A549 (cell line): ENCODE results near the gene MSI2. TPM values are rescaled to one million over a fixed set of nuclear protein-coding genes. Genes with fewer than 3 reads are reported as not detected.

Experiments
- ATAC-seq, 2 experiments: fragments of 200-7000 bp in 1 of 2; fragments of >200 bp in 1 of 2; cut with Nextera tagmentation in 1 of 2; cut with Tn5 transposase in 1 of 2; 3 replicates each; pipeline versions ENCODE4 v1.8.0 to v1.9.1; 2018 to 2020; ENCODE audit warnings: mild to moderate bottlenecking in 1 of 2, moderate library complexity in 1 of 2
- CTCF ChIA-PET: fragments of 300-600 bp; sonication (Branson Sonifier 250); formaldehyde crosslinking; extraction: SDS; loops from one replicate; lab custom pipeline; 2021; ENCODE audit warnings: antibody characterized with exemption, inconsistent platforms; lab: Yijun Ruan, JAX
- POLR2A ChIA-PET: fragments of 350-600 bp; formaldehyde crosslinking; extraction: SDS; loops from one replicate; lab custom pipeline; 2021; ENCODE audit warnings: antibody characterized with exemption, inconsistent platforms; lab: Yijun Ruan, JAX
- DNase-seq, 2 experiments: peaks; one replicate each; pipeline versions ENCODE4 v3.0.0 to v3.0.0-alpha.2; 2011 to 2016; ENCODE audit warnings: low read depth in 1 of 2, low spot score in 1 of 2
- FAIRE-seq: peaks from 2 replicates; lab custom pipeline; 2011; peaks lifted over from hg19 to GRCh38; lab: Jason Lieb, UNC
- H3K27ac ChIP-seq, 2 experiments: fragments of >200 bp; sonication (Bioruptor Twin); formaldehyde crosslinking; 3 replicates each; pipeline ENCODE4 v1.5.1; 2016 to 2017
- H3K4me1 ChIP-seq: fragments of >200 bp; sonication (Bioruptor Twin); formaldehyde crosslinking; 3 replicates; pipeline ENCODE4 v1.6.1; 2016
- H3K4me2 ChIP-seq: fragments of >200 bp; sonication (Bioruptor Twin); formaldehyde crosslinking; 3 replicates; pipeline ENCODE4 v1.6.1; 2016
- H3K4me3 ChIP-seq: fragments of >200 bp; sonication (Bioruptor Twin); formaldehyde crosslinking; 3 replicates; pipeline ENCODE4 v1.5.1; 2016
- H3K9me3 ChIP-seq: fragments of >200 bp; sonication (Bioruptor Twin); formaldehyde crosslinking; 3 replicates; pipeline ENCODE4 v1.6.1; 2016
- BHLHE40 ChIP-seq: IDR thresholded peaks from 2 replicates; pipeline ENCODE4 v1.6.1; 2012; ENCODE audit warnings: low read depth, low read length, inconsistent platforms
- CHD4 ChIP-seq: fragments of 200-600 bp; sonication (generic); IDR thresholded peaks from 2 replicates; pipeline ENCODE4 v1.6.1; 2016; ENCODE audit warnings: antibody characterized with exemption, mild to moderate bottlenecking, borderline replicate concordance
- E2F6 ChIP-seq: IDR thresholded peaks from 2 replicates; pipeline ENCODE4 v1.6.1; 2012; ENCODE audit warnings: low read depth, borderline replicate concordance
- EHMT2 ChIP-seq: fragments of 200-600 bp; sonication (generic); IDR thresholded peaks from 2 replicates; pipeline ENCODE4 v1.6.1; 2016; ENCODE audit warnings: antibody characterized with exemption, low read depth, mild to moderate bottlenecking, moderate library complexity
- ELK1 ChIP-seq: fragments of 150-350 bp; IDR thresholded peaks from 2 replicates; pipeline ENCODE4 v1.6.1; 2014; ENCODE audit warnings: low read depth, mild to moderate bottlenecking, low read length
- EP300 ChIP-seq, 2 experiments: fragments of >200 bp; sonication (Bioruptor Twin); formaldehyde crosslinking; IDR thresholded peaks; 2 replicates in 1 of 2; 3 replicates in 1 of 2; pipeline ENCODE4 v1.6.1; 2016 to 2017
- ESRRA ChIP-seq: fragments of 150-350 bp; IDR thresholded peaks from 2 replicates; pipeline ENCODE4 v1.6.1; 2014; ENCODE audit warnings: mild to moderate bottlenecking, low read length, borderline replicate concordance
- FOXS1 ChIP-seq: fragments of 250-450 bp; sonication (Bioruptor Pico); IDR thresholded peaks from 2 replicates; pipeline ENCODE4 v1.5.0; 2020; ENCODE audit warnings: mild to moderate bottlenecking, moderate library complexity
- HEYL ChIP-seq: fragments of 250-450 bp; sonication (Bioruptor Pico); IDR thresholded peaks from 2 replicates; pipeline ENCODE4 v1.8.0; 2021; ENCODE audit warnings: mild to moderate bottlenecking, moderate library complexity
- HOXA7 ChIP-seq: fragments of 250-450 bp; sonication (Bioruptor Pico); IDR thresholded peaks from 2 replicates; pipeline ENCODE4 v1.5.0; 2020; ENCODE audit warnings: mild to moderate bottlenecking, moderate library complexity
- MAFK ChIP-seq: fragments of 450-650 bp; IDR thresholded peaks from 2 replicates; pipeline ENCODE4 v1.6.1; 2014; ENCODE audit not compliant: partially characterized antibody
- MAZ ChIP-seq: fragments of 150-350 bp; IDR thresholded peaks from 2 replicates; pipeline ENCODE4 v1.6.1; 2014; ENCODE audit warnings: antibody characterized with exemption, low read depth, low read length, borderline replicate concordance
- MYC ChIP-seq: IDR thresholded peaks from 2 replicates; pipeline ENCODE4 v1.6.1; 2012; ENCODE audit warnings: mild to moderate bottlenecking, inconsistent platforms, low read length, improper control_type of control experiment, borderline replicate concordance
- PBX3 ChIP-seq: IDR thresholded peaks from 2 replicates; pipeline ENCODE4 v1.6.1; 2012
- POLR2AphosphoS2 ChIP-seq: conservative IDR thresholded peaks from 2 replicates; pipeline ENCODE4 v1.6.1; 2012; ENCODE audit warnings: low read length, improper control_type of control experiment, inconsistent platforms
- RAD21 ChIP-seq, 2 experiments: fragments of >200 bp in 1 of 2; sonication (Bioruptor Twin) in 1 of 2; formaldehyde crosslinking in 1 of 2; IDR thresholded peaks in 1 of 2; conservative IDR thresholded peaks in 1 of 2; 2 replicates in 1 of 2; 3 replicates in 1 of 2; pipeline ENCODE4 v1.6.1; 2012 to 2018; ENCODE audit warnings: inconsistent platforms in 1 of 2
- RARB ChIP-seq: fragments of 250-450 bp; sonication (Bioruptor Pico); IDR thresholded peaks from 2 replicates; pipeline ENCODE4 v1.8.0; 2021; ENCODE audit warnings: mild to moderate bottlenecking, moderate library complexity
- RCOR1 ChIP-seq: fragments of 150-350 bp; IDR thresholded peaks from 2 replicates; pipeline ENCODE4 v1.6.1; 2014; ENCODE audit warnings: antibody characterized with exemption, low read length, low read depth
- RFX5 ChIP-seq: fragments of 450-650 bp; IDR thresholded peaks from 2 replicates; pipeline ENCODE4 v1.7.1; 2014; ENCODE audit warnings: antibody characterized with exemption, mild to moderate bottlenecking, moderate library complexity
- RNF2 ChIP-seq: fragments of 200-600 bp; sonication (generic); IDR thresholded peaks from 2 replicates; pipeline ENCODE4 v1.6.1; 2016; ENCODE audit warnings: low read depth, mild to moderate bottlenecking, antibody characterized with exemption, moderate library complexity, borderline replicate concordance
- ZFP36 ChIP-seq: fragments of 450-650 bp; IDR thresholded peaks from 2 replicates; pipeline ENCODE4 v1.6.1; 2014; ENCODE audit warnings: borderline replicate concordance; ENCODE audit not compliant: partially characterized antibody
- ZNF302 ChIP-seq: fragments of 250-450 bp; sonication (Bioruptor Pico); IDR thresholded peaks from 2 replicates; pipeline ENCODE4 v1.9.0; 2021; ENCODE audit warnings: inconsistent platforms, mild to moderate bottlenecking, moderate library complexity
- WGBS: methylation state at CpG from one replicate; pipeline ENCODE4 v1.1.6; 2017; ENCODE audit errors: missing lambda C conversion rate; 5-methylcytosine and 5-hydroxymethylcytosine counted together
- polyA plus RNA-seq, 4 experiments: library from polyadenylated mRNA; depleted of rRNA in 3 of 4; stranded (reverse); fragments of >200 nt; fragmentation: RNase III in 1 of 4; extraction: RNeasy Plus Mini Kit Qiagen cat#74134 plus additional on column Dnase treatment in 1 of 4; gene quantifications; 2 replicates in 3 of 4; 3 replicates in 1 of 4; pipeline ENCODE4 v1.2.3, GENCODE V29; 2011 to 2017

Gene MSI2
- polyA plus RNA-seq, 2 of the 4 experiments (the other 2 are of a cell fraction): 43.6 to 44.4 TPM

- H3K4me1 ChIP-seq: peaks cover 17% of the 10 kb centered on the region
- no peak overlapping the region for H3K4me2 ChIP-seq
- no peak for FAIRE-seq
- TF ChIP-seq EHMT2 (no peak), RNF2 (no peak), BHLHE40 (no peak), ZNF302 (CRISPR knock-in tag) (no peak), MYC (no peak), HEYL (CRISPR knock-in tag) (no peak), RARB (CRISPR knock-in tag) (no peak), HOXA7 (CRISPR knock-in tag) (no peak), EP300 (IDR thresholded peaks at IDR 0.05) (no peak), E2F6 (no peak), FOXS1 (no peak), POLR2AphosphoS2 (no peak), PBX3 (no peak), ESRRA (no peak), RAD21 (conservative IDR thresholded peaks at IDR 0.05 in 1 of 2, IDR thresholded peaks at IDR 0.05 in 1 of 2) (no peak), RCOR1 (no peak), CHD4 (no peak), MAFK (no peak), ZFP36 (no peak)
- WGBS: 98% methylated on average over 4 of the region's 4 CpGs
- no peak for DNase-seq
- no peaks in the 10 kb centered on the region for H3K9me3 ChIP-seq
- H3K4me3 ChIP-seq: no peak overlapping the region
- H3K27ac ChIP-seq: no peak overlapping the region
- ChIA-PET CTCF (interaction anchor here (1.0 kb wide), 1 partner anchor 101 kb away, joined by 5 read pairs; no protein-coding TSS in a partner anchor), POLR2A (no interaction called here)
- ATAC-seq: no peak
These were observed 87.9 kb downstream of the MSI2 start for GRCh38 chr17:57344261-57344660.

GRCh38 chr17:57349541-57350247 is 93.4 kb downstream of the MSI2 start:
- H3K27ac ChIP-seq: no peak overlapping the region
- TF ChIP-seq ELK1 (no peak), ZNF302 (CRISPR knock-in tag) (no peak), MYC (no peak), RFX5 (no peak), MAZ (no peak)
- ChIA-PET CTCF (interaction anchor here (0.7 to 1.5 kb wide), 5 partner anchors 11 to 107 kb away, joined by 3 to 4 read pairs (median 3); no protein-coding TSS in a partner anchor), POLR2A (no interaction called here)
- FAIRE-seq (no peak), DNase-seq (no peak), ATAC-seq (no peak)
- H3K4me1 ChIP-seq: peaks cover 12% of the 10 kb centered on the region
- no peak overlapping the region for H3K4me3 ChIP-seq
- H3K4me2 ChIP-seq: no peak overlapping the region
- no peaks in the 10 kb centered on the region for H3K9me3 ChIP-seq
- 94% methylated on average over 3 of the region's 3 CpGs for WGBS
